ENCODE data around the gene RALBP1.
A peak's percentile ranks its signal among the peaks of the same experiment; 100 is the strongest.

RALBP1 gene

DNA sequence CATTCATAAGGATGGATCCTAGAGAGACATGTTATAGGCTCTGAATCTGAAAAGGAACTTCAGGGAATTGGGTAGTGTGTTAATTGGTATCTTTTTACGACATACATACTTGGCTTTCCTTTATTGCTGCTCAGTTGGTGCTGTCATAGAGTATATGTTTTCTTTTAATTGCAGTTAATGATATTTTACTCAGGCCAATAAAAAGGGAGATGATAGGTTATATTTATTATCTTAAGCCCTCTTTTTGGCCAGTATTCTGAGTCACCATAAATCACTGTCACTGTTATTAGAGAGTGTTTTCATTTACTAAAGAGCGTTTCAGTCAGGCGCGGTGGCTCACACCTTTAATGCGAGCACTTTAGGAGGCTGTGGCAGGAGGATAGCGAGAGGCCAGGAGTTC is 47.6 kb downstream of the RALBP1 start:
- Histone ChIP-seq H3K9ac (ENCODE audit: low read length) (no peak overlapping the region), H3K36me3 (ENCODE audit: control insufficient read depth, insufficient read depth, low read length) (no peaks in the 10 kb centered on the region), H3K27me3 (ENCODE audit: control insufficient read depth, insufficient read depth, low read length) (no peaks in the 10 kb centered on the region), H3K27ac (ENCODE audit: low read depth, low read length) (no peak overlapping the region), H3K4me1 (ENCODE audit: control insufficient read depth, insufficient read depth, low read length) (no peaks in the 10 kb centered on the region), H3K4me3 (ENCODE audit: low read length) (no peak overlapping the region)

DNA sequence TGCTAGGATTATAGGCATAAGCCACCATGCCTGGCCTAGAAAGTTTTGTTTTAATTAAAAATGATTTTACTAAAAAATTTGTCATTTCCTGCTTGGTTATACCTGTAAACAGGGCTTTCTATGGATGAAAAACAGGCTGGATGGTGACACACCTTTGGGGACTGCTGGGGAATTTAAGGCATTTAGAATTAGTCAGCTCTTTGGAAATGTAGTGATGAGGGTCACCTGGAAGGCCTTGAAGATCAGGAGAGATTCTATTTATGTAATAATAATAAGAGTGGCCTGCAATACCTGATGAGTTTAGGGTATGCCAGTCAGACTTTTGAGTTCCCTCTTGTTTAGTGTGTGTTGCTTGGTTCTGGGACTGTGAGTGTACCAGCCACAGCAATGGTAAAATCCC is 51.1 kb downstream of the RALBP1 start:
- Histone ChIP-seq H3K4me3 (ENCODE audit: low read length) (no peak overlapping the region), H3K36me3 (ENCODE audit: control insufficient read depth, insufficient read depth, low read length) (peaks cover 9% of the 10 kb centered on the region), H3K4me1 (ENCODE audit: control insufficient read depth, insufficient read depth, low read length) (no peaks in the 10 kb centered on the region), H3K9ac (ENCODE audit: low read length) (no peak overlapping the region), H3K27me3 (ENCODE audit: control insufficient read depth, insufficient read depth, low read length) (no peaks in the 10 kb centered on the region), H3K27ac (ENCODE audit: low read depth, low read length) (no peak overlapping the region)

DNA sequence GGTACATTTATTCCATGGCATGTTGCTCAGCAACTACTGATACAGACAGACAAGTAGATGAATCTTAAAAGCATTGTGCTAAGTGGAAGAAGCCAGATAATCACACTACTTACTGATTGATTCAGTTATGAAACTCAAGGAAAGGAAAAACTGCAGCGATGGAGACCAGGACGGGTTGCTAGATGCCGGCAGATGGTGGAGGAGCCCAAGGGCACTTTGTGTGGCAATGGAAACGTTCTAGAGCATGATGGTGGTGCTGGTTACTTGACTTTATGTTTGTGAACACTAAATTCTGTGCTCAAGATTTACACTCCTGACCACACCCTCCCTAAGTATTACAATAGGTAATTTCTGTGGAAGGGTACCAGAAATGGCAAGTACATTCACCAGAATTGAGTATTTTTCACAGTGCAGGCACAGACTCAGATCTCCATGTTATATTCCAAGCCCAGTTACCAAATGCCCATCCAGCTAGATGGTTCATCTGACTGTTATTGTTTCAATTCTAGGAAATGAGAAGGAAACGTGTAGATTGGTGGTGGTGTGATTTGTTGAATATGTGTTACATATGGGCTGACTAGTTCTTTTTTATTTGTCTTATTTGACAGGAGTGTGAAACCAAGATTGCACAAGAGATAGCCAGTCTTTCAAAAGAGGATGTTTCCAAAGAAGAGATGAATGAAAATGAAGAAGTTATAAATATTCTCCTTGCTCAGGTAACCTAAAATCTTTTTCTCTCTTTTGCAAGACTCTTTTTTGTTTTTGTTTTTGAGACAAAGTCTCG is 55.1 kb downstream of the RALBP1 start:
- H3K27me3 ChIP-seq (ENCODE audit: control insufficient read depth, insufficient read depth, low read length): no peaks in the 10 kb centered on the region
- H3K4me3 ChIP-seq (ENCODE audit: low read length): no peak overlapping the region
- no peak overlapping the region for H3K9ac ChIP-seq (ENCODE audit: low read length)
- H3K4me1 ChIP-seq (ENCODE audit: control insufficient read depth, insufficient read depth, low read length): no peaks in the 10 kb centered on the region
- H3K36me3 ChIP-seq (ENCODE audit: control insufficient read depth, insufficient read depth, low read length): peaks cover 19% of the 10 kb centered on the region
- no peak overlapping the region for H3K27ac ChIP-seq (ENCODE audit: low read depth, low read length)

DNA sequence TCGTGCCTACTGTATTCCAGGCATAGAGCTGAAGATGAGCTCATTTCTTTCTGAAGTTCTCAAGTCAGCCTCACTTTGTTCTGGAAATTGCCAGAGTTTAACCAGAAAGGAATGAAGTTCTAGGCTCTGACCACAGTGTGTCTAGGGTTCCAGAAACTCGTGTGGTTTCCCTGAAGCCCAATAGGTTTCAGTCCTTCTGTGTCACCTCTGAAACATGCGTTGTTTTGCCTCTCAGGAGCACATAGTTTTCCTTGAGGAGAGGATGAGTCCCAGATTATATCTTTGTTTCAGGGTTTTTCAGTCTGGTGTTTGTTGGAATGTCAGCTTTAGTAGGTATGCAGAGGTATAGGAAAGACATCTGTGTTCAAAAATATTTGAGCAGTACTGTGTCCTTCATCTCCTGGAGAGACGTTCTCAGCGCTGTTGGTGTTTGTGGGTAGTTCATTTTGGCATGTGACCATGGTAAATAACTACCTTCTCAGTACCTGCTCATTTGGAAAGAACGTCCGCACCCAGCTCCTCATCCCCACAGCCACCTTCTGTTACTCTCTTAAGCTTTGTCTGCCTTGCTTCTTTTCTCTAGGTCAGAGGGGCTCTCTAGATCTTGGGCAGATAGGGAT is 56.6 kb downstream of the RALBP1 start:
- Histone ChIP-seq H3K36me3 (ENCODE audit: control insufficient read depth, insufficient read depth, low read length) (peaks cover 29% of the 10 kb centered on the region), H3K27ac (ENCODE audit: low read depth, low read length) (no peak overlapping the region), H3K9ac (ENCODE audit: low read length) (no peak overlapping the region), H3K4me1 (ENCODE audit: control insufficient read depth, insufficient read depth, low read length) (peaks cover 7% of the 10 kb centered on the region), H3K27me3 (ENCODE audit: control insufficient read depth, insufficient read depth, low read length) (no peaks in the 10 kb centered on the region), H3K4me3 (ENCODE audit: low read length) (no peak overlapping the region)

DNA sequence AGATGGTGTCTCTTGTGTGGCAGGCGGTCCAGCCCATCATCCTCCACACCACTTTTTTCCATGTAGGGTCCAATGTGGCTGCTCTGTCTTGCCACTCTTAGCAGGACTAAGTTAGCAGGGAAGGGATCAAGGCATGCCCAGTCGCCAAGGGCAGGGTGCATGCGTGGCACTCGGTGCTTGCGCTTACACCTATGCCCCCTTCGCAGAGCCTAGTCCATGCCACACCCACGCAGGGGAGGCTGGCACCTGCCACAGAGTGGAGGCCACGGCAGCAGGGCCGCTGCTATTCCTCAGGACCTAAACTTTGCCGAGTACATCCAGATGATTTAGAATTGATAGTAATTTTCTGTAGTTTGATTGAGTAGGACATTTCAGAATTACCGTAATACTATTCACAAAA is 59.5 kb downstream of the RALBP1 start:
- Histone ChIP-seq H3K4me1 (ENCODE audit: control insufficient read depth, insufficient read depth, low read length) (peaks cover 7% of the 10 kb centered on the region), H3K36me3 (ENCODE audit: control insufficient read depth, insufficient read depth, low read length) (peaks cover 31% of the 10 kb centered on the region), H3K27me3 (ENCODE audit: control insufficient read depth, insufficient read depth, low read length) (no peaks in the 10 kb centered on the region), H3K27ac (ENCODE audit: low read depth, low read length) (no peak overlapping the region), H3K4me3 (ENCODE audit: low read length) (no peak overlapping the region), H3K9ac (ENCODE audit: low read length) (no peak overlapping the region)

DNA sequence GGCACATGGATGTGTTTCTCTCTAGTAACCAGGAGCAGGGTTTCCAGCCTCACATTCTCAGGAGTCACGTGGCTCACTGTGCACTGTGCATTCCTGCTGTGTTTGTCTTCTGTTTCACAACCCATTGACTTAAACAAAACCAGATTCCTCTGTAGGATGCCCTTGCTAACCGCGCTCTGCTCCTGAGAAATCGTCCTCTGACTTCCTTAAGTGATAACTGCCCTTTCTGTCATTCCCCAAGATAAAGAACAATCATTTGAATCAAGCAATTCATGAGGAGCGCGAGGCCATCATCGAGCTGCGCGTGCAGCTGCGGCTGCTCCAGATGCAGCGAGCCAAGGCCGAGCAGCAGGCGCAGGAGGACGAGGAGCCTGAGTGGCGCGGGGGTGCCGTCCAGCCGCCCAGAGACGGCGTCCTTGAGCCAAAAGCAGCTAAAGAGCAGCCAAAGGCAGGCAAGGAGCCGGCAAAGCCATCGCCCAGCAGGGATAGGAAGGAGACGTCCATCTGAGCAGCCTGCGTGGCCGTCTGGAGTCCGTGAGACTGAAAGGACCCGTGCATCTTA is 60.2 kb downstream of the RALBP1 start:
- Histone ChIP-seq H3K9ac (ENCODE audit: low read length) (no peak overlapping the region), H3K27me3 (ENCODE audit: control insufficient read depth, insufficient read depth, low read length) (no peaks in the 10 kb centered on the region), H3K27ac (ENCODE audit: low read depth, low read length) (peak overlapping the region; percentile 65), H3K4me1 (ENCODE audit: control insufficient read depth, insufficient read depth, low read length) (peaks cover 7% of the 10 kb centered on the region), H3K36me3 (ENCODE audit: control insufficient read depth, insufficient read depth, low read length) (peaks cover 25% of the 10 kb centered on the region), H3K4me3 (ENCODE audit: low read length) (peak overlapping the region; percentile 6)

DNA sequence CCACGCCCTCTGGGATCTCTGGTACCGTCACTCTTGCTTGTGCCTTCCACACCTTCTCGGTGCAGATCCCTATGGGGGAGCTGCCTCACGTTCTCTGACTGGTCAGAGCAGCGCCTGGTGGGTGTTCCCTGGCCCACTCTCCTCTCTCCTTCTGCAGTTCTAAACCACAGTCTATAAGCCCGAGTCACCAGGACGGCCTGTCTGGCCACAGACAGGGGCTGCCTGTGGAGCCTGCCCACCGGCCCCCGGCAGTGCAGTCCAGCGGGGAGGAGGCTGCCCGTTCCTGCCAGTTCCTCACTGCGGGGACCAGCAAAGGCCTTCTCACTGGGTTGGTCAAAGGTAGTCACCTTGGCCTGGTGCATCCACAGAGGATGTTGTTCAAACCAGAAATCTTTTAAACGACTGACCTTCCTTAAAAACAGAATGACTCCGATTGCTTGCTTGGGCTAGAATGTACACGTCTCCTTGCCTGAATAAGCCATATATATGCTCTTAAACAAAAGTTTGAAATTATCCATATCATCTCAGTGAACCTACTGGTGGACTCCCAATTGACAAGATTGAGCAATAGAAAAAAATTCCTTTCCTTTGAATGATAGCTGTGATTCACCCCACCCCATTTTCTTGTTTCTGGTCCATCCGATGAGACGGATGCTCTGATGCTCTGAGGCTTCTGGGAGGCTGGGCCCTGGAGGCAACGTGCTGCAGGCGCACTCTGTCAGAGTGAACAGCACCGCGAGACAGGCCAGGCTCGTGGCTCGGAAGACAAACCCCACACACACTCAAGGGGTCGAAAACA is 61.2 kb downstream of the RALBP1 start:
- Histone ChIP-seq H3K4me3 (ENCODE audit: low read length) (no peak overlapping the region), H3K27ac (ENCODE audit: low read depth, low read length) (no peak overlapping the region), H3K27me3 (ENCODE audit: control insufficient read depth, insufficient read depth, low read length) (no peaks in the 10 kb centered on the region), H3K9ac (ENCODE audit: low read length) (no peak overlapping the region), H3K4me1 (ENCODE audit: control insufficient read depth, insufficient read depth, low read length) (peaks cover 7% of the 10 kb centered on the region), H3K36me3 (ENCODE audit: control insufficient read depth, insufficient read depth, low read length) (peaks cover 24% of the 10 kb centered on the region)

DNA sequence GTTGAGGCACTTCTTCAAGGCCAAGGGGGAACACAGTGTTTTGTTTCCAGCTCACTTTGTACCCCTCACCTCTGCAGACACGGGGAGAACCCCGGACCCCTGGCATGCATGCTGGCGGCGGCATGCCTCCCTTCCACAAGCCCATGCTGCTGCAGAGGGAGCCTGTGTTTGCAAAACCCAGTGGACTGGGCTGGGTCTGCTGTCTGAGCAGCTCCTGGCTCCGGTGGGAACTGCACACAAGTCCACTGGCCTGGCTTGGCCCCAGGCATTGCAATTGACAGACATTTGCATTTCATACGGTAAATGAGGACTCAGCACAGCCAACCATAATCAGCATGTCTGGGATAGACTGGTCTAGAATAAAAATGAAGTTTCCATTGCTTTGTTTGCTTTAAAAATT is 62.4 kb downstream of the RALBP1 start:
- H3K4me3 ChIP-seq (ENCODE audit: low read length): no peak overlapping the region
- H3K4me1 ChIP-seq (ENCODE audit: control insufficient read depth, insufficient read depth, low read length): peaks cover 7% of the 10 kb centered on the region
- H3K27ac ChIP-seq (ENCODE audit: low read depth, low read length): no peak overlapping the region
- H3K9ac ChIP-seq (ENCODE audit: low read length): no peak overlapping the region
- peaks cover 21% of the 10 kb centered on the region for H3K36me3 ChIP-seq (ENCODE audit: control insufficient read depth, insufficient read depth, low read length)
- no peaks in the 10 kb centered on the region for H3K27me3 ChIP-seq (ENCODE audit: control insufficient read depth, insufficient read depth, low read length)

DNA sequence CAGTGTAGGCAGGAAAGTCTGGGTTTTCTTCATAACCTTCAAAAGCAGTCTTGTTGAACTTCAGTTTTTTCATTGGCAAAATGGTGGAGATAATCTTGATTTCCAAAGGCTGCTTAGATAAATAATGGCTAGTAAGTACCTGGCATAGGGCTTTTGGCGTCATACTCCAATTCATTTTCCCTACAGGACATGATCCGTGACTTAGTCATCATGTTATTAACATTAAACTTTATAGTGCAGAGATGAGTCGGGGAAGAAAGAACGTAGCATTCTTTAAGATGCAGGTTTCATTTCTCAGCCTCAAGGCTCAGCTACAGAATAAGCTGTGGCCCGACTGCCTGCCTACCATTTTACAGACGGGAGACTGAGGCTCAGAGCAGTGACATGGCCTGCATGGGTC is 64.0 kb downstream of the RALBP1 start:
- Histone ChIP-seq H3K4me1 (ENCODE audit: control insufficient read depth, insufficient read depth, low read length) (peaks cover 7% of the 10 kb centered on the region), H3K36me3 (ENCODE audit: control insufficient read depth, insufficient read depth, low read length) (peaks cover 14% of the 10 kb centered on the region), H3K27ac (ENCODE audit: low read depth, low read length) (no peak overlapping the region), H3K27me3 (ENCODE audit: control insufficient read depth, insufficient read depth, low read length) (no peaks in the 10 kb centered on the region), H3K9ac (ENCODE audit: low read length) (no peak overlapping the region), H3K4me3 (ENCODE audit: low read length) (no peak overlapping the region)

DNA sequence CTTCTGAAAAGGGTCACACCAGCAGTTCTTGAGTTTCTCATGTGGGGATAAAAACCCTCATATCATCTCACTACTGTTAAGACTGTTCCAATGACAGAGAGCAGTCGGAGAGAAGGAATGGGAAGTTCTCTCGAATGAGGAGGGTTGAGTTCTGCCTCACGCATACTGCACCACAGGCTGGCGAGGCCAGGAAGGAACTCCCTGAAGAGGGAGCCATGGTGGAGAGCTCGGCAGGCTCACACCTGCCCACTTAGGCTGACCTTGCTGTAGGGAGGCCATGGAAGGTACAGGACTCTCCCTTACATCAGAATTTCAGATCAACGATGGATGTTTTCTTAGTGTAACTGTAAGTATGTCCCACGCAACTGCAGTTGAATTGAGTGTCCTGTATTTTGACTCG is 64.6 kb downstream of the RALBP1 start:
- Histone ChIP-seq H3K36me3 (ENCODE audit: control insufficient read depth, insufficient read depth, low read length) (peaks cover 14% of the 10 kb centered on the region), H3K9ac (ENCODE audit: low read length) (no peak overlapping the region), H3K27ac (ENCODE audit: low read depth, low read length) (no peak overlapping the region), H3K4me1 (ENCODE audit: control insufficient read depth, insufficient read depth, low read length) (peaks cover 7% of the 10 kb centered on the region), H3K27me3 (ENCODE audit: control insufficient read depth, insufficient read depth, low read length) (no peaks in the 10 kb centered on the region), H3K4me3 (ENCODE audit: low read length) (no peak overlapping the region)

DNA sequence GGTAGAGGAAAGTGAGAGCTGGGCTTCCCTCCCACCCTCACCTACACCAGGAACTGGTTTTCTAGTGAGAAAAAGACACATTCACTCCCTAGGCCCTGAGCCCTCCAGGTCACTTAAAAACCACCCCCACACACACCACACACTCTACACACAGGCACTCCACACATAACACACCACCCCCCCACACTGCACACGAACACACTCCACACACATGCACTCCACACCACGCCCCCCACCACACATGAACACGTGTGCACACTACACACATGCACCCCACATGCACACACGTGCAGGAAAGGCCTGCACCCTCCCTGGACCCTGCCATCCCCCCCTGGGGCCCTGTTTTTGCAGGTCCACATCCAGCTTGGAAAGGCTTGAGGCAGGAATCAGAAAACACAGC is 67.6 kb downstream of the RALBP1 start:
- no peaks in the 10 kb centered on the region for H3K4me1 ChIP-seq (ENCODE audit: control insufficient read depth, insufficient read depth, low read length)
- no peak overlapping the region for H3K27ac ChIP-seq (ENCODE audit: low read depth, low read length)
- H3K27me3 ChIP-seq (ENCODE audit: control insufficient read depth, insufficient read depth, low read length): no peaks in the 10 kb centered on the region
- no peak overlapping the region for H3K4me3 ChIP-seq (ENCODE audit: low read length)
- H3K36me3 ChIP-seq (ENCODE audit: control insufficient read depth, insufficient read depth, low read length): peaks cover 18% of the 10 kb centered on the region
- no peak overlapping the region for H3K9ac ChIP-seq (ENCODE audit: low read length)

DNA sequence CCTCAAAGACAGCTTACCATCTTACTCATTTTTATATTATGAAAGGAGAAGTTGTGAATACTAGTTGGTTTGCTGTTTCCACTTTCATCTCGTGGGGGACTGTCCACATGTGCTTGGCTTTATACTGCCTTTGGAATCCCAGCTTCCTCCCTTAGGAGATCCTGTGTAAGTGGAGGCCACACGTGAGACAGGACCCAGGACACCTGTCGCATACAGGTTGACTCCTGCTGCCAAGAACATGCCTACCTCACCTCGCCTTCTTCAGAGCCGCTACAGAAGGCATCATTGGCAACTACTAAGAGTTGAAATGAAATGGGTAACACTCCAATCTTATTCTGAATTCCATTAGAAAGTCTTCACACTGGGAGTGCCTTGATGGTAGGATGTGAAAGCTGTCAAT is 69.7 kb downstream of the RALBP1 start:
- Histone ChIP-seq H3K36me3 (ENCODE audit: control insufficient read depth, insufficient read depth, low read length) (peaks cover 26% of the 10 kb centered on the region), H3K4me3 (ENCODE audit: low read length) (no peak overlapping the region), H3K27me3 (ENCODE audit: control insufficient read depth, insufficient read depth, low read length) (no peaks in the 10 kb centered on the region), H3K27ac (ENCODE audit: low read depth, low read length) (no peak overlapping the region), H3K4me1 (ENCODE audit: control insufficient read depth, insufficient read depth, low read length) (no peaks in the 10 kb centered on the region), H3K9ac (ENCODE audit: low read length) (no peak overlapping the region)

Data from rectal smooth muscle tissue (tissue), 1 donor.